ENCODE measurements around the gene ERBB3.
"Not testable (repeated sequence)": the region's sequence is repeated elsewhere in the genome, so short reads cannot be mapped to it uniquely, and the experiment has no call there.

Gene ERBB3

GRCh38 chr12:56115329-56115728 lies 35.4 kb downstream of the ERBB3 start:
- no peak for DNase-seq (ENCODE audit: low read depth)

GRCh38 chr12:56116267-56117081 lies 36.5 kb downstream of the ERBB3 start, which contains the start of gene RPL41:
RPL41 (plus strand) TSS chr12:56116633.
- DNase-seq (ENCODE audit: low read depth), result no peak

GRCh38 chr12:56117082-56117706 lies 37.2 kb downstream of the ERBB3 start:
- DNase-seq (ENCODE audit: low read depth), result not testable (repeated sequence)

GRCh38 chr12:56117778-56118687 lies 38.1 kb downstream of the ERBB3 start, which contains the start of gene ZC3H10:
ZC3H10 (plus strand) TSS chr12:56118266; CDS start chr12:56120563, 2,297 bp downstream.
- DNase-seq (ENCODE audit: low read depth), result peak; percentile 97

- no peak for DNase-seq (ENCODE audit: low read depth)
These were observed 38.9 kb downstream of the ERBB3 start for GRCh38 chr12:56118688-56119357.

GRCh38 chr12:56119361-56119796 lies 39.4 kb downstream of the ERBB3 start:
- peak; percentile 82 for DNase-seq (ENCODE audit: low read depth)

GRCh38 chr12:56120158-56120846 lies 40.3 kb downstream of the ERBB3 start:
- DNase-seq (ENCODE audit: low read depth), result no peak

- no peak for DNase-seq (ENCODE audit: low read depth)
These were observed 41.4 kb downstream of the ERBB3 start for GRCh38 chr12:56121204-56121870.

GRCh38 chr12:56122637-56123036 lies 42.7 kb downstream of the ERBB3 start:
- no peak for DNase-seq (ENCODE audit: low read depth)

- no peak for DNase-seq (ENCODE audit: low read depth)
These were observed 44.2 kb downstream of the ERBB3 start for GRCh38 chr12:56124133-56124532.

- DNase-seq (ENCODE audit: low read depth), result no peak
These were observed 46.8 kb downstream of the ERBB3 start for GRCh38 chr12:56126732-56127239.

GRCh38 chr12:56127485-56127887 lies 47.5 kb downstream of the ERBB3 start:
- no peak for DNase-seq (ENCODE audit: low read depth)

GRCh38 chr12:56127888-56128669 lies 48.1 kb downstream of the ERBB3 start, which contains the start of gene ESYT1:
ESYT1 (plus strand) TSS chr12:56128267; CDS start chr12:56128320, 53 bp downstream.
- DNase-seq (ENCODE audit: low read depth), result peak; percentile 98

- no peak for DNase-seq (ENCODE audit: low read depth)
These were observed 48.8 kb downstream of the ERBB3 start for GRCh38 chr12:56128670-56129205.

GRCh38 chr12:56129206-56129941 lies 49.4 kb downstream of the ERBB3 start:
- no peak for DNase-seq (ENCODE audit: low read depth)

- DNase-seq (ENCODE audit: low read depth), result no peak
These were observed 50.1 kb downstream of the ERBB3 start for GRCh38 chr12:56129942-56130495.

GRCh38 chr12:56130876-56131275 lies 50.9 kb downstream of the ERBB3 start:
- no peak for DNase-seq (ENCODE audit: low read depth)

- no peak for DNase-seq (ENCODE audit: low read depth)
These were observed 54.9 kb downstream of the ERBB3 start for GRCh38 chr12:56134897-56135296.

All from non-pigmented ciliary epithelial cell (primary cell).